HG03460 (cell line): ENCODE data around the gene PPP1R12B.
"Not testable (repeated sequence)": the region's sequence is repeated elsewhere in the genome, so short reads cannot be mapped to it uniquely, and the experiment has no call there.

ENCODE experiments used
- ATAC-seq: cut with Tn5 transposase; IDR thresholded peaks from one replicate; pipeline ENCODE4 v1.9.1; 2021; ENCODE audit not compliant: unreplicated experiment

The PPP1R12B gene

DNA sequence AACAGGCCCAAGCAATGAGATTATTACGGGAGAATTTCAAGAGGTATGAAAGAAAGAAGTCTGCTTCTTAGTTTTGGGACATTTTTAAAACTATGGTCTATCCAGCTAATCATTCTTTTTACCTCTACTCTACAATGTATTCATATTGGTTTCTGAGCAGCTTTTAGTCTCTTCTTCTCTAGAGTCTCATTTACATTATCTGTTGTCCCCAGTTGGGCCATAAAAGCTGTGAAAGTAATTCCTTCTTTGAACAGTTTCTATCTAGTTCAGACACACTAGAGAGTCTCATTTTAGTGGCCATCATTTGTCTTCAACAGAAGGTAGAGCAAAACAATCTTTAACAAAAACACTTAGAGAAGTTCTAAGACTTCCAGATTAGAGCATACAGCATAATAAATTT is 204.6 kb downstream of the PPP1R12B start:
- not testable (repeated sequence) for ATAC-seq

DNA sequence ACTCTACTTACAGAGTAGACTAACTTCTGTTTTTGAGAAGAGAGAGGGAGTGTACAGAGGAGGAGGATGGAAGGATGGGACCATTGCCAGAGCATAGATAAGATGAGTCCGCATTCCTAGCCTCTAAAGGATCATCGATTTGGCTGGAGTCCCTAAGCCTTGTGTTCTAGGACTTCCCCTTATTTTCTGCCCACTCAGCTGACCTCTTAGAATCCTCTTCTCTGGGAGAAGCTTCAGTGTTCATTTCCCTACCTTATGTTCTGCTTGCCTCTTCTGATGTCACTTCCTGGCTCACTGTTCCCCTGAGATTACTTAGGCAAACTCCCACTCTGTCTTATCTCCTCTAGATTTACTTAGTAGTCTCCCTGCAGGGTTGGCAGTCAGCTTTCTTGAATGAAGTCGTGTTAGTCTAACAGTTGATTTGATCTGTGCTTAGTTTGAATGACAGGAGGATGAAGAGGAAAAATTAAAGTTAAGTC is 205.1 kb downstream of the PPP1R12B start:
- ATAC-seq: no peak

DNA sequence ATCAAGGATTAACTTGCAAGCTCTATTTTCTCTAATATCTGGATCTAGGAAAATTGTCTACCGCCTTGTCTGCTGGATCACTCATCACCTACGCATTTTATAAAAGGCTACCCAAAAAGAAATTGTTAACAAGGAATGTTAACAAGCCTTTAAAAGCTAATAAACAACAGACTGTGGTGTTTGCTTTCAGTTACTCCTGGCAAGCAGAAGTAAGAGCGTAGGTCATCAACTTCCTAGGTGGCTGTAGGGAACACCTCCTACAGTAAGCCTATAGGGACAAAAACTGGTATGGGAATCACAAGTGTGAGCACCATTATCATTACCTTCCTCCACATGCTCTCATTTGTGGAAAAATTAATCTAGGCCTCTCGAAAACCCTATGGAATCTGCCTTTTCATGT is 206.1 kb downstream of the PPP1R12B start:
- ATAC-seq: not testable (repeated sequence)

DNA sequence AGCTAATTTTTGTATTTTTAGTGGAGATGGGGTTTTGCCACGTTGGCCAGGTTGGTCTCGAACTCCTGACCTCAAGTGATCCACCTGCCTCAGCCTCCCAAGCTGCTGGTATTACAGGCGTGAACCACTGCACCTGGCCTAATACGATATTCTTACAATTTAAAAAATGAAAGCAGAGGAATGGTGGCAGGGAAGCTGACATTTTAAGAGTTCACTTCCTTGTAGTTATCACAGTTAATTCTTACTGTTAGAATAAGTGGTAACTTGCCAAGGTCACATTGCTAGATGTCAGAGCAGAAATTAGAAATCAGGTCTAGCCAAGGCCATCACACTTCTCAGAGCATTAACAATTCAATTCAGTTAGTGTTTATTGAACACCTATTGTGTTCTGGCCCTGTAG is 207.5 kb downstream of the PPP1R12B start:
- ATAC-seq: not testable (repeated sequence)

DNA sequence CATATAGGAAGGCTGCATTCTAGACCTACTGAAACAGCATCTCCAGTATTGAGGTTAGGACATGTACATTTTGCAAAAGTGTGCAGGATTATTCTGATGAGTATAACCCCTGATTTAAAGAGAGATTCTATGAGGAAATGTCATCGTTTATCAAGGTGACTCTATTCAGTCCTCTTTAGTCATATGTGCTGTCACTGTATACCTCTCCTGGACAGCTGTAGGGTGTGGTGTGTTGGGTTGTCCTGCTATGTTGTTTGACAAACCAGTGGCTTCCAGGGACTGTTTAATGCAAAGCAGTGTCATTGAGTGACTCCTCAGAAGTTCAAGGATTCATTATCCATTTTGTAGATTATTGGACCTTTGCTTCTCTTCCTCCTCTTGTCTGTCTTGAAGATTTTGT is 209.2 kb downstream of the PPP1R12B start:
- ATAC-seq: not testable (repeated sequence)

DNA sequence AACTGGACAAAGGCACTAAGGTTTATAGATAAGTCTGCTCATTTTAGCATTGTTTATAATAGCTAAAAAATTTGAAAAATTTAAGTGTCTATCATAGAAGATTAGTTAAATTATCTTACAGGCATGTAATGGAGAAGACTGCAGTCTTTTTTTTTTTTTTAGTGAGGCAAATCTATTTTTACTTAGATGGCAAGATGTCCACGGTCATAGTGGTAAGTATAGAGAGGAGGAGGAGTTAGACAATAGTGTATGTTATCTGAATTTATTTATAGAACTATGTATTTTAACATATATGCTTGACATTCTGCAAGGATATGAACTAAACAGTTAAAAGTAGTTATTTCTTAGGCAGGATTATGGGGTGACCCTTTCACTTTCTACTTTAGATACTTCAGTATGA is 212.7 kb downstream of the PPP1R12B start:
- no peak for ATAC-seq

DNA sequence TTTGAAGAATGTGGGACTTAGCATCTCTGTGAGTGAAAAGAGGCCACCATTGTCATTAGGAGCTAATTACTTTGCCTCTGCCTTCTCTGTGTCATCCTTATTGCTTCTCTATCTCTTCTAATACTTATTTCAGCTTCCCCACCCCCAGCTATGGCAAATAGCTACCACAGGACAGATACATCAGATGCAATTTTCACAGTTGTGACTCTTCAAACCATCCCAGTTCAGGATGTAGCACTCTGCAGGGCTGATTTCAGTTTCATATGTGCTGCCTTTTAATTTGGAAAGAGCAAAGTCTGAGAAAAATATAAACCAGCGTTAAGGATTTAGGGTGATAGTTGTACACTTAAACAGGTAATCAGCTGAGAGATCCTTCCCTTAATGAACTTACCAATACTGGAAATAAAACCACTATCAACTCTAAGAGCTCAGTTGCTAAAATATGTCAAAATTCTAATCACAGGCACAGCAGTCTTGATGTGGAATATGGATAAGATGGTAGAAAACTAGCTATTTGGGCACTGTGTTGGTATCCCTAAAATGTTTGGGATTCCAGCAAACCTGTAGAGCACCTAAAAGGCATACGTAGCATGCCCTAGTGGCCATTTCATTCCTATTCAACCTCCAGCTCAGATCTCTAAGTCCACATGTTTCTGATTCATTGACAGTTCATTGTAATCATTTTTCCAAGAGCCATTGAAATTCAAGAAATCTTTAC is 213.4 kb downstream of the PPP1R12B start:
- ATAC-seq: no peak

DNA sequence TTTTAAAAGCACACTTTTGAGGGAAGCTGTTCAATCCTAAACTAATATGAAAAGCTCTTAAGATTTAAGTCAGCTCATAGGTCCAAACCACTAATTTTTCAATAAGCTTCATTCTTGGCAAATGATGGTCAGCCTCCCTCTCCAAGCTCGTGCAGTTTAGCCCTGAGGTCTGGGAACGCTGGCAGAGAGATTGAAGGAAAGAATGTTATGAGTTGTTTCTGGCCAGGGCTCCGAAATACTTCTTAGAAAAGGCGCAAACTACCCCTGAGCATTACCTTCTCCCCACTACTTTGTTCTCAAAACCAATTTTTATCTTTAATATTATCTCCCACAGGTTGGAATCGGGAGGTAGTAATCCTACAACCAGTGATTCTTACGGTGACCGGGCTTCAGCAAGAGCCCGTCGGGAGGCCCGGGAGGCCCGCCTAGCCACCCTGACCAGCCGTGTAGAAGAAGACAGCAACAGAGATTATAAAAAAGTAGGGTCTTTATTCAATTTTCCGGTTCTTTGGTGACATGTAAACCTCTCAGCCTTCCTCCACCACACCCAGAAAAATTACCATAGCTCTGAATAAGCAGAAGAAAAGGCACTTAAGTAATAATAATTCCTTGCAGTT is 214.1 kb downstream of the PPP1R12B start:
- ATAC-seq: no peak

DNA sequence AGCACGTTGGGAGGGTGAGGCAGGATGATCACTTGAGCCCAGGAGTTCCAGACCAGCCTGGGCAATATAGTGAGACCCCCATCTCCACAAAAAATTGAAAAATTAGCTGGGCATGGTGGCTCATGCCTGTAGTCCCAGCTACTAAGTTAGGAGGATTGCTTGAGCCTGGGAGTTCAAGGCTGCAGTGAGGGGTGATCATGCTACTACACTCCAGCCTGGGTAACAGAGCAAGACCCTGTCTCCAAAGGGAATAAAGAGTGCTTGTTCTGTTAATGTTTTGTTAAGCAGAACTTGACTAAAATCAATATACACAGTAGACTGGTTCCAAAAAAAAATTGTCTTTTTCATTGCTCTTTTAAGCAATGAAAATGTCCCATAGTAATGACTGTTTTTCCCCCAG is 215.3 kb downstream of the PPP1R12B start:
- ATAC-seq: no peak

DNA sequence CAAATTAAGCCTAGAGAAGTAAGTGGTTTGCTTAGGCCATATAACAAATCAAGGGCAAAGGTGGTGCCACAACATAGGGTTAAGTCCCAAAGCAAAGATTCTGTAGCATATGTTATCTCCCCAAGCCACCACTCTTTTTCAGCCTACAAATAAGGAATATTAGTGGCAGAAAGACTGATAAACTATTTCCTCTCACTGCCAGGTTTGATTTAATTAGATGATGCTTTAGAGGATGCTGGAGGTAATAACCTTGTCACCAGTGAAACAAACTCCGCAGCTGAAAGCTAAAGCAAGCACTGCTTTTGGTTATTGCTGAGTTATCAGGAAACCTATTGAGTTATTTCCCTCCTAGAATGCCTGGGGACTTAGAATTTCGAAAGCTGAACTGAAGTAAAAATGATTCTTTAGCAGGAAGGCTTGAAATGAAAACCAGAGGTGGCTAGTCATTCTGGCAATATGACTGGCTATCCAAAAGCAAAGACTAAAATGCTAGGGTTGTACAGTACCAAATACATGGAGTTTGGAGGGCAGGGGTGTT is 216.5 kb downstream of the PPP1R12B start:
- no peak for ATAC-seq

DNA sequence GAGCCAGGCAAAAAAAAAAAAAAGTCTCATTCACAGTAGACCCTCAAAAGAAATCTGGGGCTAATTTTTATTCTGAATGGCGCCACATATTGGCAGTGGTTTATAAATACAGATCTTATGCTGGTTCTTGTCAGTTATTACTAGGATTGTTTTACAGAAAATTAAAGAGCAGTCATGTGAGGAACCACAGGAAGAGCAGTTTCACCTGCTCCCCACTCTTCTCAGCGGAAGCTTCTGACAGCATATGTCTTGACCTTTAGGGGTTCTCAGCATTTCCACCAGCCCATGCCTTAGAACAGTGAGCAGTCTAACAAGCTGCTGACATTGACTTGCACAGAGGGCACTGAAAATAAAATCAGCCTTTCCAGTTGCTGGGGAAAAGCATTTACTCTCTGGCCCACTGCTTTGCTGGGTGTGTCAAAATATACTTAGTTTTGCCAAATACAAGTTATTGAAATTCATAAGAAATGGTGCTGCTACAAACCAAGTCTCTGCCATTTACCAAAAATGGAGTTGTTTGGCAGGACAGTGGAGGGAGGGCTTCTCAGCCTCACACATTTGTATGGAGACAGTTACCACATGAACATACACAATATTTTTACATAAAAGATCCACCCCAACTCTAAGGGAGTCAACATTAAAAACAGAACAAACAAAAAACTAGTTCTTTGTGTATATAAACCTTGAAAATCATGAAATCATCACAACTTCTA is 217.5 kb downstream of the PPP1R12B start:
- ATAC-seq: peak; percentile 90

DNA sequence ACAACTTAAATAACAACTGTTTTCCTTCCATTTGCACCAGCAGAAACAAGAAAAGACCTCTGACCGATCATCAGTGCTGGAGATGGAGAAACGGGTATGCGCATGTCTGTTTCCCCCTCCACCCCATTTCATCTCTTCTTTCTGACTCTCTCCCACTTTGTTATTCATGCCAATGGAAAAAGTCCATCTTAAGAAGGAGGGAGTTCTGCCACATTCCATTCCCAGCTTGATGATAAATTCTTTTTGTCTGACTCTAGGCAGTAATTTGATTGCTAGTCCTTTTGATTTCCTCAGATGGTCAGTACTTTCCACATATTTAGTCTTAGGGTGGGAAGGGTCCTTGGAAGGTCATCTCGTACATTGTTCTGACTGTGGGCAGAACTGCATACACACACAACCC is 219.2 kb downstream of the PPP1R12B start:
- no peak for ATAC-seq

DNA sequence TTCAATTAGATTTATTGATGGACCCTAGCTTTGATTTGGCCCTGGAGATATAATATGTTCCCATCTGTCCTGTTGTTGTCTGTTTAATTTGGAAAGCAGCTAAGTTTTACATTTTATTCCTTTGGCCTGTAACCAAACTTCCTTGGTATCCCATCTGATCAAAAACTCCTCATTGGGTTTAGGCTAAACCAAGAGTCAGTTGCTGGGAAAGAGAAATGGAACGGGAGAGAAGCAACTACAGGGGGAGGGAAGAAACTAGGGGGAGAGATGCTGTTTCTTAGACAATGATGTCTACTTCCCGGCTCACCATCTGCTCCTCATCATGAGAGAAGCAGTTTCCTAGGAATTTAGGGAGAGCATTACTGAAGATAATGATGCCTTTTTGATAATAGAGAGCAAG is 219.9 kb downstream of the PPP1R12B start:
- no peak for ATAC-seq

DNA sequence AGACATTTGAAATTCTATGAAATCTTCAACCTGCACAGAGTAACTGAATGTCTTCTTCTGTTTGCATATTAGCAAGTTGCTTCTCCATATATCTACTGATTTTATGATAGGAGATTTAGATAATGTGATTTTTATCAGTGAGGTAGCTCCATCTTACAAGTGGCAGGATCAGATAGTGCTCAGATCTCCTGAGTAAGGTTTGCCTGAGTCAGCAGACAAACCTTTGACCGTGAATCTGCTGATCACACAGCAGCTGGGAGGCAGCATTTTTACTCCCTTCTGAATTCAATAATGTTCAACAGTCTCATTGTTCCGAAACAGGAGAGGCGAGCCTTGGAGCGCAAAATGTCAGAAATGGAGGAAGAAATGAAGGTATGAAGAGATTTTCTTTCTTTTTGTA is 220.3 kb downstream of the PPP1R12B start:
- ATAC-seq: no peak

DNA sequence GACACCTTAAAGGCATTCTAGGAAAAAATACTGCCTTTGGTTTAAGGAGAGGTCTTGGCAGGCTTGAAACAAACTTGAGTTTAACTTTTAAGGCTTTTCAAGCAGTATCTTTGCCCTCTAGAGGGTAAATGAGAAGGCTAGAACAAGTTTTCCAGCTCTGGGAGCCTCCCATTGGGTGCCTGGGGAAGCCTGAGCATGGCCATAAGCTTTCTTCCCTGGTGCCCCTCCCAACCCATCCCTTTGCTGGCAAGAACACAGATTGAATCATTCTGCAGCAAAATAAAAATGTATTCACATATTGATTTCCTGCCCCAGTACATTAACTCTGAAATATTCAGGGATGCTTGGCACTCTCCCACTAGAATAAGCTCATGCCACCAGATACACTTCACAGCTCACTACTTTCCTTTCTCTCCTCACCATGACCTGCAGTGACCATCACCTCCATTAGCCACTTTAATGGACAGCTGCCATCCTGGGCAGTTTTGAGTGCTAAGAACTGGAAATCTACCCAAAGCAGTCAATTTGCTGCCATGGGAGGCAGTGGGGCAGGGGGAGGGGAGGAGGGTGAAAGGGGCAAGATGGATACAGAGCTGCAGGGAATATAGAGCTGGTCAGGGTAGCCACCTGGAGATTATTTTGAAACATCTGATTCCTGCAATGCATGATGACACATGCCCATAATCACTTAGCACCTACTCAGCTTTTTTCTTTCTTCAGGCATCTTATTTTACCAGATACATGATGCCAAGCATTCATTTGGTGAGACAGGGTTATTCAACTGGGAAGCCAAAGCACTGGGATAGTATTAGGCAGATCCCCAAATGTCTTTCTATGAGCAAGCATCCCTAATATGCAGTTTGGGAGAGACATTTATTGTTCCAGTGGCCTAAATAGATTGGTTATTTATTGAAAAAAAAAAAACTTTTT is 221.2 kb downstream of the PPP1R12B start:
- no peak for ATAC-seq

DNA sequence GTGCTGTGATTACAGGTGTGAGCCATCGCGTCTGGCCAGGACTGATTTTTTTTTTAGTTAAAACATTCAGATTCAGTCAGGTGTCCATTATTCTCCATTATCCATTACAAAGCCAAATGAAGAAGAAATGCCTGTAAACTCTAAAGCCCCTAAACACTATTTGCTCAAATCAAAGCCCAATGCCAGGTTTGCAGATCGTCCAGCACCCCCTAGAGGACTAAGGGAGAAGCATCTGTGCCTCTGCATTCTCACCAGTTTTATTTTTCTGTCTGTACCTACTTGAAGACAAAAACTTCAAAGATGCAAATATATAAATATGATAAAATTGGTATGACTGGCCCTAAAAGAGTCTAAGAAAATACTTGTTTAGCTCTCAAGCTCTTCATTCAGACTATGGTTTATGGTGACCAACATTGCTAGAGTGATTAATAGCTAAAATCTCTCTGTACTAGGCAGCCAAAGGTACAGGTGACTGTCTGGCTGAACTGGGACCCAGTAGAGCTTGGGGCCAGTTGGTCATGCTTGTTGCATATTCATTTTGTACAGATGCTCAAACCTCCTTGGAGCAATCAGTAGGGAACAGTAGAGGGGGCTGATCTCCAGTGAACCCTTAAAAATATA is 223.3 kb downstream of the PPP1R12B start:
- ATAC-seq: no peak

DNA sequence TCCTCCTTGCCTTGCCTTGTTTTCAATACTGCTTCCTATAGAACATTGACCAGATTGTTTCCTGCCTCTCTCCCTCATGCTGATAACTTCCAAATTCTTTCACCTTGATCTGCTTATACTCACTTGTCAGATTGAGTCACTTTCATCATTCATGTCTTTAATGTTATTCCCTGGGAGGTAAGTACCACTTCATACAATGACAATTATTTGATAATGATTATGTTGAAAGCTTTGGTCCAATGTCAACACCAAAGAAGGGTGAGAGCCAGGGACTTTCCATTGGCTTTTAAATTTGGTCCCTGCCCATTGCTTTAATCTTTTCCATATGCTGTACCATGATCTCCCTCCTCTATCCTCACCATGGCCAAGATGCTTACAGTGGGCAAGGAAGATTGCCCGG is 224.4 kb downstream of the PPP1R12B start:
- ATAC-seq: no peak

DNA sequence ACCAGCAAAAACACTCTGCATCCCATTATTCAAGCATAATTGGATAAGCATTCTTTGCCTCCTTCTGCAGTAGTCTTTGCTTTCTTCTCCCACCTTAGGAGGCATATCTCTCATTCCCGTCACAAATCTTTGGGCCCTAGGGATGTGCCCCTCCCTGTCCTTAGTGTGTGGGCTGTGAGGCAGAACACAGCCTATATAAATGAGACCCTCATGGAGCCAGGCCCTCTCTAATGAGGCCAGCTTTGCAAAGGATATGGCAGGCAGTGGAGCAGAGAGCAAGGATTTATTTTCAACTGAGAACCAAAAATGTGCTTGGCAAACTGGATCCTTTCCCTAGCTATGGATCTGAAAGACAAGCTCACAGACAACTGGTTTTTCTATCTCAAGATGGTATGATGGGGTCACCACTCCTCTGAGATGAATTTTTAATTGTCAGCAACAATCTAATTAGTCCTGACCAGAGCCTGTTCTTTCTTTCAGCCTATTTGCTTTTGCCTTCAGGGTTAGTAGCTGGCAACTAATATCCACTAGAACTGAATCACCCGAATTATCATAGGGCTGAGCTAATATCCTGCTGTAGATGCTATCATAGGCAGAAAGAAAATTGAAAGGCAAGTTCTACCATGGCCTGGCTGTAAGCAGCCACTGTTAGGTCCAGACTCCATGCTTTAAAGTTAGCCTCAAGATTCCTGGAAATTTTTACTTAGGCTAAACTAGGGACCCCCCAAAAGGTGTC is 227.6 kb downstream of the PPP1R12B start:
- no peak for ATAC-seq

DNA sequence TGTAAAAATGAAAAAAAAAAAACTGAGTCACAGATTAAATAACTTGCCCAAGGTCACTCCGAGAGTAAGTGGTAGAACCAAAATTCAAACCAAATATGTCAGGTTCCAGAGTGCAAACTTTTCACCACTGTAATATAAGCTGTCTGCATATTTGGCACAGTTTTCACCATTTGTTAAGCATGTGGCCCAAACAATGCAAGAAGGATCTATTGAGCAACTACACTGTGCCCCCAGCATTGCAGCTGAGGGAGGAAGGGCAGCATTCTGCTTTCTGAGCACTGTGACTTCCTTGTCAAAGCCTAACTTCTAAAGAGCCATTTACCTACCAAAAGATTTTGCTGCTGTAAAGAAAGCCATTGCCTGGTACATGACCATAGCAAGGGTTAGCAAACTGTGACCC is 228.3 kb downstream of the PPP1R12B start:
- no peak for ATAC-seq

DNA sequence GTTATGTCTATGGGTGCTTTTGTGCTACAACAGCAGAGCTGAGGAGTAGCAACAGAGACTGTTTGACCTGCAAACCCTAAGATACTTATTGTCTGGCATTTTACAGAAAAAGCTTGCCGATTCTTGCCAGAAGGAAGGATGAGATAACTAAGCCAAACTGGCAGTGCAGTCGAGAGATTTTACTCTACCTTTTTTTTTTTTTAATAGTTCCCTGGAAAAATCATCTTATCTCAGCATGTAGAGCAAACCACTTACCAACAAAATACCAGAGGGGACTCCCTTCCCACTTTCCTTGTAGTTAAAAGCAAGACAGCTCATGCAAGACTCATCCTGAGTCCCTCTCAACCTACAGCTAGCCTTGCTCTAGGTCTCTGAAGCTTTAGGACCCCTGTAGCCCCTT is 228.9 kb downstream of the PPP1R12B start:
- ATAC-seq: no peak
